ENCODE results near the gene RAD51C. TPM values are rescaled to one million over a fixed set of nuclear protein-coding genes. Genes with fewer than 3 reads are reported as not detected.
"Not testable (repeated sequence)": the region's sequence is repeated elsewhere in the genome, so short reads cannot be mapped to it uniquely, and the experiment has no call there.

The RAD51C gene
- total and polyA plus RNA-seq, 5 donors: 30.4 to 41.6 (median 36.0) TPM

GRCh38 chr17:58665946-58666857 lies 26.2 kb upstream of the RAD51C start:
- ATAC-seq (no peak), DNase-seq (no peak)
- H3K9me3 ChIP-seq (ENCODE audit: control insufficient read depth, low read length): no peaks in the 10 kb centered on the region
- no peaks in the 10 kb centered on the region for H3K27me3 ChIP-seq (ENCODE audit: control insufficient read depth, insufficient read depth)
- no peaks in the 10 kb centered on the region for H3K4me1 ChIP-seq (ENCODE audit: control insufficient read depth, insufficient read depth, low read length)
- H3K27ac ChIP-seq (ENCODE audit: low read length): no peak overlapping the region
- intact Hi-C loops (cut with DNase I): no loop called here
- 89% methylated on average over 25 of the region's 25 CpGs for WGBS
- no peak overlapping the region for H3K4me3 ChIP-seq (ENCODE audit: low read length)

- H3K4me1 ChIP-seq (ENCODE audit: control insufficient read depth, insufficient read depth, low read length): no peaks in the 10 kb centered on the region
- ATAC-seq (peak; percentile 86 to 87), DNase-seq (peak; percentile 77 to 92 (median 89))
- no peaks in the 10 kb centered on the region for H3K27me3 ChIP-seq (ENCODE audit: control insufficient read depth, insufficient read depth)
- intact Hi-C loops (cut with DNase I): no loop called here
- no peak overlapping the region for H3K4me3 ChIP-seq (ENCODE audit: low read length)
- H3K27ac ChIP-seq (ENCODE audit: low read length): peak overlapping the region; percentile 67
- WGBS: 35% methylated on average over 19 of the region's 19 CpGs
- no peaks in the 10 kb centered on the region for H3K9me3 ChIP-seq (ENCODE audit: control insufficient read depth, low read length)
These were observed 25.5 kb upstream of the RAD51C start for GRCh38 chr17:58666858-58667267.

GRCh38 chr17:58667934-58668597 lies 24.3 kb upstream of the RAD51C start:
- no peak for ATAC-seq
- no peaks in the 10 kb centered on the region for H3K27me3 ChIP-seq (ENCODE audit: control insufficient read depth, insufficient read depth)
- DNase-seq: no peak
- H3K4me3 ChIP-seq (ENCODE audit: low read length): no peak overlapping the region
- H3K9me3 ChIP-seq (ENCODE audit: control insufficient read depth, low read length): no peaks in the 10 kb centered on the region
- H3K4me1 ChIP-seq (ENCODE audit: control insufficient read depth, insufficient read depth, low read length): no peaks in the 10 kb centered on the region
- WGBS: 82% methylated on average over 1 of the region's 1 CpG
- intact Hi-C loops (cut with DNase I): no loop called here
- H3K27ac ChIP-seq (ENCODE audit: low read length): no peak overlapping the region

GRCh38 chr17:58668598-58668935 lies 23.8 kb upstream of the RAD51C start:
- no peak overlapping the region for H3K4me3 ChIP-seq (ENCODE audit: low read length)
- 75% methylated on average over 2 of the region's 2 CpGs for WGBS
- H3K9me3 ChIP-seq (ENCODE audit: control insufficient read depth, low read length): no peaks in the 10 kb centered on the region
- H3K27ac ChIP-seq (ENCODE audit: low read length): no peak overlapping the region
- no peak for DNase-seq
- no peak for ATAC-seq
- intact Hi-C loops (cut with DNase I): no loop called here
- H3K27me3 ChIP-seq (ENCODE audit: control insufficient read depth, insufficient read depth): no peaks in the 10 kb centered on the region
- H3K4me1 ChIP-seq (ENCODE audit: control insufficient read depth, insufficient read depth, low read length): no peaks in the 10 kb centered on the region

- no peak overlapping the region for H3K4me3 ChIP-seq (ENCODE audit: low read length)
- intact Hi-C loops (cut with DNase I): no loop called here
- H3K4me1 ChIP-seq (ENCODE audit: control insufficient read depth, insufficient read depth, low read length): no peaks in the 10 kb centered on the region
- ATAC-seq: peak in 1 of 2 donors; percentile 9
- H3K27ac ChIP-seq (ENCODE audit: low read length): no peak overlapping the region
- no peak for DNase-seq
- no peaks in the 10 kb centered on the region for H3K27me3 ChIP-seq (ENCODE audit: control insufficient read depth, insufficient read depth)
- WGBS: 37% methylated on average over 6 of the region's 6 CpGs
- no peaks in the 10 kb centered on the region for H3K9me3 ChIP-seq (ENCODE audit: control insufficient read depth, low read length)
These were observed 22.5 kb upstream of the RAD51C start for GRCh38 chr17:58669853-58670252.

GRCh38 chr17:58671969-58672368 lies 20.4 kb upstream of the RAD51C start:
- DNase-seq (no peak), ATAC-seq (no peak)
- 77% methylated on average over 3 of the region's 3 CpGs for WGBS
- H3K27me3 ChIP-seq (ENCODE audit: control insufficient read depth, insufficient read depth): no peaks in the 10 kb centered on the region
- no peak overlapping the region for H3K4me3 ChIP-seq (ENCODE audit: low read length)
- H3K9me3 ChIP-seq (ENCODE audit: control insufficient read depth, low read length): no peaks in the 10 kb centered on the region
- no peak overlapping the region for H3K27ac ChIP-seq (ENCODE audit: low read length)
- no peaks in the 10 kb centered on the region for H3K4me1 ChIP-seq (ENCODE audit: control insufficient read depth, insufficient read depth, low read length)
- intact Hi-C loops (cut with DNase I): no loop called here

- no peak overlapping the region for H3K27ac ChIP-seq (ENCODE audit: low read length)
- H3K9me3 ChIP-seq (ENCODE audit: control insufficient read depth, low read length): no peaks in the 10 kb centered on the region
- DNase-seq: no peak
- no peaks in the 10 kb centered on the region for H3K27me3 ChIP-seq (ENCODE audit: control insufficient read depth, insufficient read depth)
- H3K4me3 ChIP-seq (ENCODE audit: low read length): no peak overlapping the region
- WGBS: 67% methylated on average over 4 of the region's 4 CpGs
- intact Hi-C loops (cut with DNase I): no loop called here
- H3K4me1 ChIP-seq (ENCODE audit: control insufficient read depth, insufficient read depth, low read length): no peaks in the 10 kb centered on the region
- ATAC-seq: no peak
These were observed 15.1 kb upstream of the RAD51C start for GRCh38 chr17:58677194-58677880.

GRCh38 chr17:58678287-58678686 lies 14.1 kb upstream of the RAD51C start:
- H3K9me3 ChIP-seq (ENCODE audit: control insufficient read depth, low read length); ATAC-seq; H3K27ac ChIP-seq (ENCODE audit: low read length); DNase-seq; H3K4me1 ChIP-seq (ENCODE audit: control insufficient read depth, insufficient read depth, low read length); H3K4me3 ChIP-seq (ENCODE audit: low read length); H3K27me3 ChIP-seq (ENCODE audit: control insufficient read depth, insufficient read depth); intact Hi-C loops (cut with DNase I): not testable (repeated sequence)
- WGBS: 94% methylated on average over 5 of the region's 5 CpGs

GRCh38 chr17:58679263-58680037 lies 13.0 kb upstream of the RAD51C start:
- H3K4me3 ChIP-seq (ENCODE audit: low read length): no peak overlapping the region
- no peaks in the 10 kb centered on the region for H3K4me1 ChIP-seq (ENCODE audit: control insufficient read depth, insufficient read depth, low read length)
- WGBS: 40% methylated on average over 12 of the region's 12 CpGs
- ATAC-seq: peak; percentile 57 to 83
- H3K27me3 ChIP-seq (ENCODE audit: control insufficient read depth, insufficient read depth): no peaks in the 10 kb centered on the region
- no peaks in the 10 kb centered on the region for H3K9me3 ChIP-seq (ENCODE audit: control insufficient read depth, low read length)
- intact Hi-C loops (cut with DNase I): no loop called here
- no peak overlapping the region for H3K27ac ChIP-seq (ENCODE audit: low read length)
- no peak for DNase-seq

GRCh38 chr17:58680038-58680369 lies 12.4 kb upstream of the RAD51C start:
- Histone ChIP-seq H3K4me3 (ENCODE audit: low read length) (no peak overlapping the region), H3K27ac (ENCODE audit: low read length) (no peak overlapping the region), H3K9me3 (ENCODE audit: control insufficient read depth, low read length) (no peaks in the 10 kb centered on the region), H3K27me3 (ENCODE audit: control insufficient read depth, insufficient read depth) (no peaks in the 10 kb centered on the region), H3K4me1 (ENCODE audit: control insufficient read depth, insufficient read depth, low read length) (no peaks in the 10 kb centered on the region)
- DNase-seq (no peak), ATAC-seq (no peak)
- WGBS: 63% methylated on average over 6 of the region's 6 CpGs
- intact Hi-C loops (cut with DNase I): no loop called here

Data from right cardiac atrium (tissue), 5 donors.